Measurements from ENCODE around the gene NOL4L.
A peak's percentile ranks its signal among the peaks of the same experiment; 100 is the strongest.

Gene NOL4L

DNA sequence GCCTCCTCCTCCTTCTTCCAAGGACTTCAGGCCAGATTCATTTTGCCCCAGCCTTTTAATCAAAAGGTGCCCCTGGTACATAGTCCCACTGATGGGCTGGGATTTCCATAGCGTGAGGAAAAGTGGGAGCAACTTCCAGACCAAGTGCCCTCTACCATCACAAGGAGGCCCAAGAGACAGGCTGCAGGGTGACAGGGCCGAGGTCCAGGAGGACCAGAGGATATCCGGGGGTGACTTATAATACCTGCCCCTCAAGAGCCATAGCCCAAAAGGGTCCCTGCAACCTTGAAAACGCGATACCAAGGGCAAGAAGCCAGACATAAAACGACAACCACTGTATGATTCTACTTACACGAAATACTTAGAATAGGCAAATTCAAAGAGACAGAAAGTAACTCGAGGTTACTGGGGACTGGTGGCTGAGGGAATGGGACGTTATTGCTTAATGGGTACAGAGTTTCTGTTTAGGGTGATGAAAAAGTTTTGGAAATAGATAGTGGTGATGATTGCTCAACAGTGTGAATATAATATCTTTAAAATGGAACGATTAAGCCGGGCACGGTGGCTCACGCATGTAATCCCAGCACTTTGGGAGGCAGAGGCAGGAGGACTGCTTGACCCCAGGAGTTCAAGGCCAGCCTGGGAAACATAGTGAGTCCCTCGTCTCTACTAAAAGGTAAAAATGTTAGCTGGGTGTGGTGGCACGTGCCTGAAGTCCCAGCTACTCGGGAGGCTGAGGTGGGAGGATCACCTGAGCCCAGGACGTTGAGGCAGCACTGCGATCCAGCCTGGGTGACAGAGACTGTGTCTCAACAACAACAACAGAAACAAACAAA lies 71.9 kb downstream of the NOL4L start:
- H3K27ac ChIP-seq = no peak overlapping the region
- TF ChIP-seq, protein P1, sequence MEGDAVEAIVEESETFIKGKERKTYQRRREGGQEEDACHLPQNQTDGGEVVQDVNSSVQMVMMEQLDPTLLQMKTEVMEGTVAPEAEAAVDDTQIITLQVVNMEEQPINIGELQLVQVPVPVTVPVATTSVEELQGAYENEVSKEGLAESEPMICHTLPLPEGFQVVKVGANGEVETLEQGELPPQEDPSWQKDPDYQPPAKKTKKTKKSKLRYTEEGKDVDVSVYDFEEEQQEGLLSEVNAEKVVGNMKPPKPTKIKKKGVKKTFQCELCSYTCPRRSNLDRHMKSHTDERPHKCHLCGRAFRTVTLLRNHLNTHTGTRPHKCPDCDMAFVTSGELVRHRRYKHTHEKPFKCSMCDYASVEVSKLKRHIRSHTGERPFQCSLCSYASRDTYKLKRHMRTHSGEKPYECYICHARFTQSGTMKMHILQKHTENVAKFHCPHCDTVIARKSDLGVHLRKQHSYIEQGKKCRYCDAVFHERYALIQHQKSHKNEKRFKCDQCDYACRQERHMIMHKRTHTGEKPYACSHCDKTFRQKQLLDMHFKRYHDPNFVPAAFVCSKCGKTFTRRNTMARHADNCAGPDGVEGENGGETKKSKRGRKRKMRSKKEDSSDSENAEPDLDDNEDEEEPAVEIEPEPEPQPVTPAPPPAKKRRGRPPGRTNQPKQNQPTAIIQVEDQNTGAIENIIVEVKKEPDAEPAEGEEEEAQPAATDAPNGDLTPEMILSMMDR (conservative IDR thresholded peaks at IDR 0.05) = no peak

DNA sequence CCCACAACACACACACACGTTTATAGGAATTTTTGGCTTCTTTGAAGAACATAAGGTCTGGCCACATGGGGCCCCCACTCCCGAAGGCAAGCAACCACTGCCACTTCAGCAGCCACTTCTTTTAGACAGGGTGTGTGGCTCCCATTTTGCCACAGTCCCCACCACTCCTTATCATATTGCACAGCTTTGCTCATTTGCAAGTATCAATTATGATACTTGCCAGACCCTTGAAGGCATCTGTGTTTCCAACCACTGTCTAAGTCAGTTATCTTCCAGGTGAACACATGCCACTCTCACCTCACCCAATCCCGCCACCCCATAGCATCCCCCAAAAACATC lies 73.1 kb downstream of the NOL4L start:
- TF ChIP-seq, protein P1 (conservative IDR thresholded peaks at IDR 0.05) = no peak
- no peak overlapping the region for H3K27ac ChIP-seq

DNA sequence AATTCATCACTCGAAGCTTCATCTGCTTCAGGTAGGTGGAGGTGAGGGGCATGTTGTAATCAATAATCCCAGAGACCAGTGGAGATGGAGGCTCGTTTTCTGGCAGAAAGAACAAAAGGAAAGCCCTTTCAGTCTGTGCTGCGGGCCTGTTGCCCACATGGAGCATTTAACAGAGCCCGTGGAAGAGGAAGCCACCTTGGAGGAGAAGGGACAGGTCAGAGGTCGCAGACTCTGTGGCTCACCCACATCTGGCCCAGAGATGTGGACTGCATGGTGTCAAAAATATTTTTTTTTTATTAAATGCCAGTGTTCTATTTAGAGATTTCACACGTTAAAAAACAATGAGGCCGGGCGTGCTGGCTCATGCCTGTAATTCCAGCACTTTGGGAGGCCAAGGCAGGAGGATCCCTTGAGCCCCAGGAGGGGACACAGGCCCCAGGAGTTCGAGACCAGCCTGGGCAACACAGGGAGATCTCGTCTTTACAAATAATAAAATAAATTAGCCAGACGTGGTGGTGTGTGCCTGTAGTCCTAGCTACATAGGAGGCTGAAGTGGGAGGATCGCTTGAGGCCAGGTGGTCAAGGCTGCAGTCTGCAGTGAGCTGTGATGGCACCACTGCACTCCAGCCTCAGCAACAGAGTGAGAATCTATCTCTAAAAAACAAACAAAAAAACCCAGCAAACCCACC lies 73.6 kb downstream of the NOL4L start:
- H3K27ac ChIP-seq = no peak overlapping the region; the same call in 1 of the 2 replicates
- TF ChIP-seq, protein P1 (conservative IDR thresholded peaks at IDR 0.05) = no peak

DNA sequence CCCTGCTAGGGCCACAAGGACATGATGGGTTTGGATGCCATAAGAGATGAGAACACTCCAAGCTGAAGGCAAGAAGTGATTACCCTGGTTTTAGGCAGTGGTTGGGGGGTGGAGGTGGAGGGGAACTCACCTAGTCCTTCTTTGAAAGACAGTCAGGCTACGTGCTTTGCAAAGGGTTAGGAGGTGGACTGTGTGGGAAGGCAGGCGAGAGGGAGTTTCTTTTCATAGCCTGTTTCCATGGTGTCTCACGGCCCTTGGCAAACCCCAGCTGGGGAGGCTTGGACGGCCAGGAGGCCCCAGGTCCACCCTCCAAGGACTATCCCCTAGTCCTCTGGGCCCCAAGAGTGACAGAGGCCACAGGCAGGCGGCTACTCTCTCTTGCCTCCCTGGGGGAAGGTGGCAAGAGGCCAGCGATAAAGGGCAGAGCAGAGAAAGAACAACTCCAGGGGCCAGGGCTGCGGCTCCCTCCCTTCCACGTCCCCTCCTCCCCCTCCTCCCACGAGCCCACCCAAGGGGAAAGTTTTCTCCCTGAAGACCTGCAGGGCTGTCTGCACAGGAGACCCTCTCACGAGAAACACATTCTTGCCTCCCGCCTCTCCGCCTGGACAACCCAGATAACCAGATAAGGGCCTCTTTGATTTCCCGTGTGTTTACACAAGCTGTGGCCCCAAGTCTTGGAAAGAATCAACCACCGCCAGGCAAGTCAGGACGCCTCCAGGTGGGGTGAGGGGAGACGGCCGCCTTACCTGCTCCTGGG lies 74.4 kb downstream of the NOL4L start:
- peak overlapping the region; percentile 32; the same call in 1 of the 2 replicates for H3K27ac ChIP-seq
- TF ChIP-seq, protein P1 (conservative IDR thresholded peaks at IDR 0.05) = no peak

DNA sequence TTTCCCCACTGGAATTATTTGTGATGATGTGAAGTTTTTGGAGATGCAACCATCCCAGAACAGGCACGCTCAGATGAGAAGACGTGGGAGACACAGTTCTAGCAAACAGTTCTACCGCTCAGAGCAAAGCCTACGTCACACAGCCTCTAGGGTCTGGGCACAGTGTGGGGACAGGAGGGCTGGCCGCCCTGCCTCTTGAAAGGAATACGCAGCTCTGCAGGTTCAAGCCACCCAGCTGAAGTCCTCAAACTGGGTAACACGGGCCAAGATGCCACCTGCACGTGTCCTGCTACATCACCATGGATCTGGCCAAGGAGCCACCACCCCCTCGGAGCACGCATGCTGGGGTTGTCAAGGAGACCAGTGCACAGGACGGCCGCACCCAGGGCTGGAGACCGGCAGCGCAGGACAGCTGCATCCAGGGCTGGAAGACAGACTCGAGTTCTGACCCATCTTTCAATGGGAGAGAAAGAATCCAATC lies 75.0 kb downstream of the NOL4L start:
- TF ChIP-seq, protein P1 (conservative IDR thresholded peaks at IDR 0.05) = no peak
- H3K27ac ChIP-seq = peak overlapping the region; percentile 32; the same call in 1 of the 2 replicates

DNA sequence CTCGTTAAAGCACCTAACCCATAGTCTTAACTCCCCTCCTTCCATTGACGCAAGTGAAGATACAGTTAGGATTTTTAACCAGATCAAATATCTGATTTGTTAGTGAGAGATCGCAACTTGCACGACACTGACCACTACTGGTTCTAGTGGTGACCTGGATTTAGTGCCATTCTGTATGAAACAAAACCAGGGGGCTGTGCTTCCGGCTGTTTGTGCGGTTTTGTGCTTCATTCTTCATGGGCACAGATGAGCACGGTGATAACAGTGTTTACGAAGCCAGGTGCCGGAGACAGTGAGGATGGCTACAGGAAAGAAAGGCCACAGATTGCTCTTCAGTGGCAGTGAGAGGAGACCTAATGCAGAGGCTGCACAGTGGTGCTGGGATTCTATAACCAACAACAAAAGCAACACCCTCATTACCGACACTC lies 75.5 kb downstream of the NOL4L start:
- TF ChIP-seq, protein P1 (conservative IDR thresholded peaks at IDR 0.05) = peak; percentile 72
- H3K27ac ChIP-seq = peak overlapping the region; percentile 32; the same call in 1 of the 2 replicates

DNA sequence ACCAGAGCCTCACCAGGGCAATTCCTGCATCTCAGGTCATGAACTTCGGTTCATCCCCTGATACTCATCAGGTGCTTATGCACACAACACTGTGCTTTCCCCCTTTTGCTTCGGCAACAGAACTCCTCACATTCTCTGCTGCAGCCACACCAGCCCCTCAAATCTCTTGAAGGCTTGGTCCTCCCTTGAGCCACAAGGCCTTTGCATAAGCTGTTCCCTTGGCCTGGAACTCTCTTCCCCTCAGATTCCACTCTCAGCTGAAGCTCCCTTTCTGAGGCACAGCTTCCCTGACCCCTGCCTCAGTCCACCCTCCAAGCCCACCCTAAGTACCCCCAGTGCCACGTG lies 76.4 kb downstream of the NOL4L start:
- H3K27ac ChIP-seq = peak overlapping the region; percentile 32; the same call in 1 of the 2 replicates
- TF ChIP-seq, protein P1 (conservative IDR thresholded peaks at IDR 0.05) = no peak
